IPS-20b (cell line): Measurements from ENCODE around the gene EFEMP1.

ENCODE experiments used
- H3K27ac ChIP-seq: one replicate; pipeline ENCODE4 v1.5.1; 2013; ENCODE audit warnings: low read length
- H3K27me3 ChIP-seq: 2 replicates; pipeline ENCODE4 v1.6.1; 2013; ENCODE audit warnings: mild to moderate bottlenecking, low read length, inconsistent platforms; ENCODE audit not compliant: insufficient read depth
- H3K36me3 ChIP-seq: 2 replicates; pipeline ENCODE4 v1.6.1; 2013; ENCODE audit warnings: low read depth, mild to moderate bottlenecking, inconsistent platforms, low read length, moderate library complexity; ENCODE audit not compliant: insufficient read depth
- H3K4me1 ChIP-seq: 2 replicates; pipeline ENCODE4 v1.6.1; 2013; ENCODE audit warnings: mild to moderate bottlenecking, control low read depth, inconsistent platforms, low read length, moderate library complexity; ENCODE audit not compliant: insufficient read depth
- H3K4me3 ChIP-seq: 2 replicates; pipeline ENCODE4 v1.5.1; 2013; ENCODE audit warnings: mild to moderate bottlenecking, low read length, inconsistent platforms
- H3K9ac ChIP-seq: 2 replicates; pipeline ENCODE4 v1.6.1; 2013; ENCODE audit warnings: low read depth, mild to moderate bottlenecking, inconsistent platforms, low read length, moderate library complexity
- H3K9me3 ChIP-seq: 2 replicates; pipeline ENCODE4 v1.6.1; 2013; ENCODE audit warnings: mild to moderate bottlenecking, low read depth, low read length, inconsistent platforms; ENCODE audit not compliant: insufficient read depth

EFEMP1 gene

GRCh38 chr2:55861733-55862132, 61.8 kb downstream of the EFEMP1 start:
- Histone ChIP-seq H3K9me3 (no peaks in the 10 kb centered on the region), H3K4me3 (no peak overlapping the region), H3K4me1 (no peaks in the 10 kb centered on the region), H3K36me3 (no peaks in the 10 kb centered on the region), H3K27ac (no peak overlapping the region), H3K27me3 (no peaks in the 10 kb centered on the region), H3K9ac (no peak overlapping the region)

GRCh38 chr2:55860832-55861231, 62.8 kb downstream of the EFEMP1 start:
- Histone ChIP-seq H3K9me3 (no peaks in the 10 kb centered on the region), H3K4me3 (no peak overlapping the region), H3K36me3 (no peaks in the 10 kb centered on the region), H3K27me3 (no peaks in the 10 kb centered on the region), H3K4me1 (no peaks in the 10 kb centered on the region), H3K9ac (no peak overlapping the region), H3K27ac (no peak overlapping the region)

- no peak overlapping the region for H3K27ac ChIP-seq
- H3K36me3 ChIP-seq, result no peaks in the 10 kb centered on the region
- H3K9ac ChIP-seq, result no peak overlapping the region
- H3K4me3 ChIP-seq, result no peak overlapping the region
- no peaks in the 10 kb centered on the region for H3K4me1 ChIP-seq
- H3K27me3 ChIP-seq, result no peaks in the 10 kb centered on the region
- no peaks in the 10 kb centered on the region for H3K9me3 ChIP-seq
Observed at GRCh38 chr2:55859875-55860274, 63.7 kb downstream of the EFEMP1 start.

- Histone ChIP-seq H3K27ac (no peak overlapping the region), H3K27me3 (no peaks in the 10 kb centered on the region), H3K4me3 (no peak overlapping the region), H3K4me1 (no peaks in the 10 kb centered on the region), H3K9ac (no peak overlapping the region), H3K9me3 (no peaks in the 10 kb centered on the region), H3K36me3 (no peaks in the 10 kb centered on the region)
Observed at GRCh38 chr2:55857766-55858165, 65.8 kb downstream of the EFEMP1 start.

- Histone ChIP-seq H3K4me1 (no peaks in the 10 kb centered on the region), H3K27ac (no peak overlapping the region), H3K9me3 (no peaks in the 10 kb centered on the region), H3K4me3 (no peak overlapping the region), H3K36me3 (no peaks in the 10 kb centered on the region), H3K9ac (no peak overlapping the region), H3K27me3 (no peaks in the 10 kb centered on the region)
Observed at GRCh38 chr2:55856936-55857335, 66.6 kb downstream of the EFEMP1 start.

- H3K27ac ChIP-seq, result no peak overlapping the region
- no peak overlapping the region for H3K9ac ChIP-seq
- no peak overlapping the region for H3K4me3 ChIP-seq
- H3K27me3 ChIP-seq, result no peaks in the 10 kb centered on the region
- H3K4me1 ChIP-seq, result no peaks in the 10 kb centered on the region
- H3K9me3 ChIP-seq, result peaks cover 7% of the 10 kb centered on the region
- H3K36me3 ChIP-seq, result no peaks in the 10 kb centered on the region
Observed at GRCh38 chr2:55848096-55848495, 75.5 kb downstream of the EFEMP1 start.

- Histone ChIP-seq H3K4me3 (no peak overlapping the region), H3K9me3 (peaks cover 7% of the 10 kb centered on the region), H3K9ac (no peak overlapping the region), H3K27ac (no peak overlapping the region), H3K4me1 (no peaks in the 10 kb centered on the region; the same call in 1 of the 2 replicates), H3K36me3 (no peaks in the 10 kb centered on the region), H3K27me3 (no peaks in the 10 kb centered on the region)
Observed at GRCh38 chr2:55846426-55846825, 77.2 kb downstream of the EFEMP1 start.

GRCh38 chr2:55844986-55845385, 78.6 kb downstream of the EFEMP1 start:
- Histone ChIP-seq H3K27ac (no peak overlapping the region), H3K27me3 (no peaks in the 10 kb centered on the region), H3K4me3 (no peak overlapping the region), H3K9ac (no peak overlapping the region), H3K4me1 (peaks cover under 1% of the 10 kb centered on the region; the same call in 1 of the 2 replicates), H3K36me3 (no peaks in the 10 kb centered on the region), H3K9me3 (peaks cover 7% of the 10 kb centered on the region)

- peaks cover 7% of the 10 kb centered on the region for H3K9me3 ChIP-seq
- H3K27me3 ChIP-seq, result no peaks in the 10 kb centered on the region
- no peak overlapping the region for H3K9ac ChIP-seq
- H3K27ac ChIP-seq, result no peak overlapping the region
- no peak overlapping the region for H3K4me3 ChIP-seq
- H3K36me3 ChIP-seq, result no peaks in the 10 kb centered on the region
- peaks cover 10% of the 10 kb centered on the region for H3K4me1 ChIP-seq
Observed at GRCh38 chr2:55843994-55844345, 79.6 kb downstream of the EFEMP1 start.

- no peaks in the 10 kb centered on the region for H3K36me3 ChIP-seq
- H3K9me3 ChIP-seq, result peaks cover 7% of the 10 kb centered on the region
- H3K9ac ChIP-seq, result no peak overlapping the region
- H3K4me1 ChIP-seq, result peaks cover 12% of the 10 kb centered on the region
- no peak overlapping the region for H3K27ac ChIP-seq
- H3K27me3 ChIP-seq, result no peaks in the 10 kb centered on the region
- H3K4me3 ChIP-seq, result no peak overlapping the region
Observed at GRCh38 chr2:55843096-55843993, 80.2 kb downstream of the EFEMP1 start.

- Histone ChIP-seq H3K4me1 (peaks cover 12% of the 10 kb centered on the region), H3K9me3 (peaks cover 7% of the 10 kb centered on the region), H3K36me3 (no peaks in the 10 kb centered on the region), H3K4me3 (no peak overlapping the region), H3K27ac (no peak overlapping the region), H3K27me3 (no peaks in the 10 kb centered on the region), H3K9ac (no peak overlapping the region)
Observed at GRCh38 chr2:55842046-55842445, 81.5 kb downstream of the EFEMP1 start.

- Histone ChIP-seq H3K27me3 (no peaks in the 10 kb centered on the region), H3K4me1 (peaks cover 12% of the 10 kb centered on the region), H3K36me3 (no peaks in the 10 kb centered on the region), H3K9ac (no peak overlapping the region), H3K4me3 (no peak overlapping the region), H3K9me3 (no peaks in the 10 kb centered on the region), H3K27ac (no peak overlapping the region)
Observed at GRCh38 chr2:55840460-55840859, 83.1 kb downstream of the EFEMP1 start.
